Lower leg skin (tissue), 4 donors: Measurements from ENCODE around the gene DYNLL2. TPM values are rescaled to one million over a fixed set of nuclear protein-coding genes. Genes with fewer than 3 reads are reported as not detected.

Source experiments
- DNase-seq, 2 donors: peaks; one replicate each; pipeline ENCODE4 v3.0.0-alpha.2; 2019; ENCODE audit warnings: low spot score in 2 of 2
- H3K4me3 ChIP-seq: fragments of 200-600 bp; sonication (generic); 2 replicates; pipeline ENCODE4 v1.5.1; 2017; ENCODE audit warnings: mild to moderate bottlenecking, low read depth; ENCODE audit not compliant: poor library complexity, severe bottlenecking
- CTCF ChIP-seq, 3 donors: fragments of 450-650 bp; IDR thresholded peaks; one replicate each; pipeline ENCODE4 v1.5.1; 2016; ENCODE audit warnings: antibody characterized with exemption in 3 of 3, mild to moderate bottlenecking in 3 of 3, moderate library complexity in 2 of 3
- POLR2A ChIP-seq, 2 donors: fragments of 450-650 bp; IDR thresholded peaks; one replicate each; pipeline ENCODE4 v1.6.1; 2016 to 2017; ENCODE audit warnings: antibody characterized with exemption in 2 of 2, mild to moderate bottlenecking in 1 of 2, moderate library complexity in 1 of 2
- WGBS, 2 donors: methylation state at CpG; one replicate each; pipeline ENCODE4 v1.1.5; 2018; 5-methylcytosine and 5-hydroxymethylcytosine counted together
- intact Hi-C: fragments of 100-400 bp; cut with DNase I; formaldehyde crosslinking; loops from one replicate; pipeline ENCODE4 v1.15.0; 2023; ENCODE audit warnings: low total_unique reads
- total RNA-seq, 4 donors: library from RNA; depleted of rRNA; stranded (reverse); fragments of >200 nt; gene quantifications; one replicate each; pipeline ENCODE4 v1.1.0, GENCODE V29; 2016

DYNLL2 gene
- total RNA-seq, 4 donors from 2014 or later, result 9.7 to 14.3 (median 10.9) TPM

- TF ChIP-seq CTCF (IDR thresholded peaks at IDR 0.05), result no peak
- TF ChIP-seq POLR2A (IDR thresholded peaks at IDR 0.05), result no peak
- WGBS, 2 donors, result 58 to 61% methylated on average over 8 of the region's 8 CpGs
- intact Hi-C loops, result no loop called here
- no peak overlapping the region for H3K4me3 ChIP-seq
- DNase-seq, result no peak
These were observed 2.0 kb downstream of the DYNLL2 start for GRCh38 chr17:58085039-58085715.

GRCh38 chr17:58086953-58087352, 3.7 kb downstream of the DYNLL2 start:
- intact Hi-C loops, result no loop called here
- 76 to 79% methylated on average over 8 of the region's 8 CpGs for WGBS, 2 donors
- H3K4me3 ChIP-seq, result no peak overlapping the region
- no peak for DNase-seq
- TF ChIP-seq POLR2A (IDR thresholded peaks at IDR 0.05), result no peak
- TF ChIP-seq CTCF (IDR thresholded peaks at IDR 0.05), result no peak

GRCh38 chr17:58088624-58089023, 5.4 kb downstream of the DYNLL2 start:
- no peak overlapping the region for H3K4me3 ChIP-seq
- intact Hi-C loops, result no loop called here
- DNase-seq, result no peak
- WGBS, 2 donors, result 83 to 87% methylated on average over 5 of the region's 5 CpGs
- TF ChIP-seq POLR2A (IDR thresholded peaks at IDR 0.05) (no peak), CTCF (IDR thresholded peaks at IDR 0.05) (no peak)

- TF ChIP-seq POLR2A (IDR thresholded peaks at IDR 0.05) (no peak), CTCF (IDR thresholded peaks at IDR 0.05) (no peak)
- intact Hi-C loops, result no loop called here
- no peak for DNase-seq
- 83 to 87% methylated on average over 11 of the region's 11 CpGs for WGBS, 2 donors
- no peak overlapping the region for H3K4me3 ChIP-seq
These were observed 5.9 kb downstream of the DYNLL2 start for GRCh38 chr17:58089111-58089510.

GRCh38 chr17:58091024-58091567, 7.9 kb downstream of the DYNLL2 start:
- TF ChIP-seq CTCF (IDR thresholded peaks at IDR 0.05), result no peak
- no peak for TF ChIP-seq POLR2A (IDR thresholded peaks at IDR 0.05)
- 85 to 91% methylated on average over 2 of the region's 2 CpGs for whole genome bisulfite sequencing, 2 donors
- no peak for DNase-seq
- intact Hi-C loops, result no loop called here
- no peak overlapping the region for H3K4me3 ChIP-seq
